ENCODE data around the gene RNF113B.

The RNF113B gene

GRCh38 chr13:98134901-98135300, 42.2 kb downstream of the RNF113B start:
- no peak for DNase-seq

GRCh38 chr13:98133946-98134345, 43.1 kb downstream of the RNF113B start:
- DNase-seq = no peak

GRCh38 chr13:98129059-98129746, 47.9 kb downstream of the RNF113B start:
- no peak for DNase-seq
